Stimulated activated memory B cell treated with anti-CD40 and anti-IgM and Interleukin-4, amounts not matched to agents 10 μg/mL and 1 μg/mL and 100 μg/mL, for 72 hours (primary cell): ENCODE results near the gene TEX35.
A peak's percentile ranks its signal among the peaks of the same experiment; 100 is the strongest.

Source experiments
- ATAC-seq: fragments of 150-1000 bp; cut with Tn5 transposase; 2 replicates; pipeline ENCODE4 v1.10.0; 2021
- H3K27ac Mint-ChIP-seq: one replicate; pipeline ENCODE4 v1.8.0; 2022; ENCODE audit warnings: mild to moderate bottlenecking, mixed read lengths
- H3K27me3 Mint-ChIP-seq: one replicate; pipeline ENCODE4 v1.8.0; 2022; ENCODE audit warnings: mixed read lengths
- H3K36me3 Mint-ChIP-seq: one replicate; pipeline ENCODE4 v1.8.0; 2022; ENCODE audit warnings: mixed read lengths
- H3K4me1 Mint-ChIP-seq: one replicate; pipeline ENCODE4 v1.8.0; 2022; ENCODE audit warnings: mixed read lengths
- H3K4me3 Mint-ChIP-seq: one replicate; pipeline ENCODE4 v1.8.0; 2022; ENCODE audit warnings: mild to moderate bottlenecking, moderate library complexity, mixed read lengths
- H3K9me3 Mint-ChIP-seq: one replicate; pipeline ENCODE4 v1.8.0; 2022; ENCODE audit warnings: mixed read lengths

TEX35 gene

GRCh38 chr1:178563099-178563820 lies 50.4 kb downstream of the TEX35 start:
- Mint-ChIP-seq H3K4me1 (peaks cover 73% of the 10 kb centered on the region), H3K36me3 (peaks cover 36% of the 10 kb centered on the region), H3K4me3 (no peak overlapping the region), H3K9me3 (peaks cover 5% of the 10 kb centered on the region), H3K27me3 (no peaks in the 10 kb centered on the region), H3K27ac (peak overlapping the region; percentile 44)
- no peak for ATAC-seq

- Mint-ChIP-seq H3K9me3 (peaks cover 9% of the 10 kb centered on the region), H3K27ac (peak overlapping the region; percentile 44), H3K36me3 (peaks cover 42% of the 10 kb centered on the region), H3K4me1 (peaks cover 71% of the 10 kb centered on the region), H3K27me3 (no peaks in the 10 kb centered on the region), H3K4me3 (no peak overlapping the region)
- no peak for ATAC-seq
These were observed 51.3 kb downstream of the TEX35 start for GRCh38 chr1:178564086-178564782.

GRCh38 chr1:178564783-178565180 lies 51.9 kb downstream of the TEX35 start:
- Mint-ChIP-seq H3K4me3 (no peak overlapping the region), H3K36me3 (peaks cover 42% of the 10 kb centered on the region), H3K27me3 (no peaks in the 10 kb centered on the region), H3K4me1 (peaks cover 75% of the 10 kb centered on the region), H3K9me3 (peaks cover 9% of the 10 kb centered on the region), H3K27ac (peak overlapping the region; percentile 44)
- no peak for ATAC-seq

GRCh38 chr1:178565586-178565985 lies 52.7 kb downstream of the TEX35 start:
- ATAC-seq = no peak

GRCh38 chr1:178566187-178566586 lies 53.3 kb downstream of the TEX35 start:
- no peak overlapping the region for H3K4me3 Mint-ChIP-seq
- ATAC-seq = peak; percentile 90
- peaks cover 34% of the 10 kb centered on the region for H3K36me3 Mint-ChIP-seq
- peaks cover 69% of the 10 kb centered on the region for H3K4me1 Mint-ChIP-seq
- H3K27ac Mint-ChIP-seq = peak overlapping the region; percentile 44
- H3K27me3 Mint-ChIP-seq = no peaks in the 10 kb centered on the region
- peaks cover 9% of the 10 kb centered on the region for H3K9me3 Mint-ChIP-seq

More at GRCh38 chr1:178565586-178565985, 52.7 kb downstream of the TEX35 start:
- peaks cover 40% of the 10 kb centered on the region for H3K36me3 Mint-ChIP-seq
- H3K27me3 Mint-ChIP-seq = no peaks in the 10 kb centered on the region
- H3K4me1 Mint-ChIP-seq = peaks cover 75% of the 10 kb centered on the region
- H3K9me3 Mint-ChIP-seq = peaks cover 9% of the 10 kb centered on the region
- no peak overlapping the region for H3K4me3 Mint-ChIP-seq
- H3K27ac Mint-ChIP-seq = peak overlapping the region; percentile 44

GRCh38 chr1:178571807-178572206 lies 58.9 kb downstream of the TEX35 start:
- Mint-ChIP-seq H3K4me3 (no peak overlapping the region), H3K27me3 (no peaks in the 10 kb centered on the region), H3K9me3 (peaks cover 9% of the 10 kb centered on the region), H3K36me3 (peaks cover 61% of the 10 kb centered on the region), H3K4me1 (peaks cover 71% of the 10 kb centered on the region), H3K27ac (peak overlapping the region; percentile 84)
- no peak for ATAC-seq
